ENCODE measurements around the gene SNX32.
A peak's percentile ranks its signal among the peaks of the same experiment; 100 is the strongest.
"Not testable (repeated sequence)": the region's sequence is repeated elsewhere in the genome, so short reads cannot be mapped to it uniquely, and the experiment has no call there.

SNX32 gene

DNA sequence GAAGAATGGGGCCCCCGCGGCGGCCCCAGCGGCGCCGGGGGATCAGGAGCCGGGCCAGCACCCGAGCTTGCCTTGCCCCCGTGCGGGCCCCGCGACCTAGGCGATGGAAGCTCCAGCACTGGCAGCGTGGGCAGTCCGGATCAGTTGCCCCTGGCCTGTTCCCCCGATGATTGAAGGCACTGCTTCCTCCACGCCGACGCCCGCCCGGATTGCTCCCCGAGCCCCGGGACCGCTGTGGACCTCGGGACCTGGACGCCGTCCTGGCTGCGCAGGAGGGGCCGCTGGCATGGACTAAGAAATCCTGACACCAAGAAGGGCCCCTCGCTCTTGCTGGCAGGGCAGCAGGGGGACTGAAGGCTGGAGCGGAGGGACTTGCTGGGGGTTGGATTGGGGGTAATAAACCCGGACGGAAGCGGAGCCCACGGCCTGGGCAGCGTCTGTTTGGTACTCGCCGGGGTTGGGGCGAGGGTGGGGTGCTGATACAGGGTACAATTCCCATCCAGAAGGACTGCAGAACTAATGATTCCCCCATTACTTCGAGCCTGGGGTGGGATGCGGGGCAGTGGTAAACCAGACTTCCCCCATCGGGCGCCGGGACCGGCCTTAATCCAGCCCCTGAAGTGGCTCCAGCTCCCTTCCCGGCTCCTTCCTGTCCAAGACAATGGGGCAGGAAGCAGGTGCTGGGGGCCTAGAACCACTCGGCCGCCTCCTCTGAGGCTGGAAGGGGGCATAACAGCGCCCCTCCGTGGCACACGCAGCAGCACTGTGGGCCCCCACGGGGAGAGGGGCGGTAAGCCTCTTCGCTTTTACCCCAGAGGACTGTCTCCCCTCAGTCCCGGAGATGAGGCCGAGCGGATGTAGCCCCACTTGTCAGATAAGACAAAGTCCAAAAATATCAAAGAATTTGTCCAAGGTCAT, 57.7 kb downstream of the SNX32 start (continued):
- TF ChIP-seq, protein P1, sequence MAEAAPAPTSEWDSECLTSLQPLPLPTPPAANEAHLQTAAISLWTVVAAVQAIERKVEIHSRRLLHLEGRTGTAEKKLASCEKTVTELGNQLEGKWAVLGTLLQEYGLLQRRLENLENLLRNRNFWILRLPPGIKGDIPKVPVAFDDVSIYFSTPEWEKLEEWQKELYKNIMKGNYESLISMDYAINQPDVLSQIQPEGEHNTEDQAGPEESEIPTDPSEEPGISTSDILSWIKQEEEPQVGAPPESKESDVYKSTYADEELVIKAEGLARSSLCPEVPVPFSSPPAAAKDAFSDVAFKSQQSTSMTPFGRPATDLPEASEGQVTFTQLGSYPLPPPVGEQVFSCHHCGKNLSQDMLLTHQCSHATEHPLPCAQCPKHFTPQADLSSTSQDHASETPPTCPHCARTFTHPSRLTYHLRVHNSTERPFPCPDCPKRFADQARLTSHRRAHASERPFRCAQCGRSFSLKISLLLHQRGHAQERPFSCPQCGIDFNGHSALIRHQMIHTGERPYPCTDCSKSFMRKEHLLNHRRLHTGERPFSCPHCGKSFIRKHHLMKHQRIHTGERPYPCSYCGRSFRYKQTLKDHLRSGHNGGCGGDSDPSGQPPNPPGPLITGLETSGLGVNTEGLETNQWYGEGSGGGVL (tag by site-specific recombination; IDR thresholded peaks at IDR 0.05) = peak; percentile 45
- TF ChIP-seq ZBTB8A (tag by site-specific recombination; IDR thresholded peaks at IDR 0.05) (peak; percentile 61), KLF9 (tag by site-specific recombination; IDR thresholded peaks at IDR 0.05; ENCODE audit: low read depth) (no peak), ZNF626 (tag by site-specific recombination; IDR thresholded peaks at IDR 0.05) (no peak), ZNF624 (tag by site-specific recombination; IDR thresholded peaks at IDR 0.05) (no peak), WT1 (tag by site-specific recombination; IDR thresholded peaks at IDR 0.05) (no peak), SP7 (tag by site-specific recombination; IDR thresholded peaks at IDR 0.05) (0 out of 2 replicates have a peak, but pooled peaks have one; percentile 10), ZNF621 (tag by site-specific recombination; IDR thresholded peaks at IDR 0.05) (no peak), ZNF549 (tag by site-specific recombination; IDR thresholded peaks at IDR 0.05) (no peak), ZFHX2 (tag by site-specific recombination; conservative IDR thresholded peaks at IDR 0.05) (peak; percentile 26; the same call in 1 of the 2 replicates), ZNF654 (tag by site-specific recombination; IDR thresholded peaks at IDR 0.05; ENCODE audit: low read depth) (no peak)
- TF ChIP-seq, protein P2, sequence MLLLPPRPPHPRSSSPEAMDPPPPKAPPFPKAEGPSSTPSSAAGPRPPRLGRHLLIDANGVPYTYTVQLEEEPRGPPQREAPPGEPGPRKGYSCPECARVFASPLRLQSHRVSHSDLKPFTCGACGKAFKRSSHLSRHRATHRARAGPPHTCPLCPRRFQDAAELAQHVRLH (tag by site-specific recombination; IDR thresholded peaks at IDR 0.05) = no peak

DNA sequence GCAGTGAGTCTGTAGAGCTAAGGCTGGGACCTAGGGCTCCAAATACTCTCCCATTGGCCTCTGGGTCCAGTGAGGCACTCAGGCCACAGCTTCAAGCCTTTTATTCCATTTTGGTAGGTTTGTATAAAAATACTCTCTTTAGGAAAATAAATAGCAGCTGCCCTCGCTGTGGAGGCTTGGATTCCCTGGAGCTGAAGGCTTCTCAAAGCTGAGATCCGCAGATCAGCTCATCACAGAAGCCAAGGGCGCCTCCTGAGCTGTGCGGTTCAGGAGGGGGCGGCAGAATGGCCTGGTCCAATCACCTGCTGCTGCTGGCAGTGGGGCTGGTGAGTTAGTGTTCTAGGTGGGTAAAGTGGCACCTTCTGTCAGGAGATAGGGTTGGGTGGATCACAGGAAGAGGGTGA, 58.4 kb downstream of the SNX32 start:
- CTCF ChIA-PET = interaction anchor here (0.6 to 1.9 kb wide), 3 partner anchors 33 to 1134 kb away, joined by 3 to 5 read pairs (median 4); no protein-coding TSS in a partner anchor
- H3K36me3 ChIP-seq (ENCODE audit: control insufficient read depth in 2 of 2, insufficient read depth in 1 of 2, low read length in 2 of 2); H3K27ac ChIP-seq (ENCODE audit: extremely low read depth, low read depth, low read length); H3K9me3 ChIP-seq (ENCODE audit: control insufficient read depth, insufficient read depth, low read depth, low read length); H3K4me3 ChIP-seq (ENCODE audit: low read depth, low read length); H3K4me1 ChIP-seq (ENCODE audit: control insufficient read depth, insufficient read depth, low read length): not testable (repeated sequence)
- TF ChIP-seq, protein P3, sequence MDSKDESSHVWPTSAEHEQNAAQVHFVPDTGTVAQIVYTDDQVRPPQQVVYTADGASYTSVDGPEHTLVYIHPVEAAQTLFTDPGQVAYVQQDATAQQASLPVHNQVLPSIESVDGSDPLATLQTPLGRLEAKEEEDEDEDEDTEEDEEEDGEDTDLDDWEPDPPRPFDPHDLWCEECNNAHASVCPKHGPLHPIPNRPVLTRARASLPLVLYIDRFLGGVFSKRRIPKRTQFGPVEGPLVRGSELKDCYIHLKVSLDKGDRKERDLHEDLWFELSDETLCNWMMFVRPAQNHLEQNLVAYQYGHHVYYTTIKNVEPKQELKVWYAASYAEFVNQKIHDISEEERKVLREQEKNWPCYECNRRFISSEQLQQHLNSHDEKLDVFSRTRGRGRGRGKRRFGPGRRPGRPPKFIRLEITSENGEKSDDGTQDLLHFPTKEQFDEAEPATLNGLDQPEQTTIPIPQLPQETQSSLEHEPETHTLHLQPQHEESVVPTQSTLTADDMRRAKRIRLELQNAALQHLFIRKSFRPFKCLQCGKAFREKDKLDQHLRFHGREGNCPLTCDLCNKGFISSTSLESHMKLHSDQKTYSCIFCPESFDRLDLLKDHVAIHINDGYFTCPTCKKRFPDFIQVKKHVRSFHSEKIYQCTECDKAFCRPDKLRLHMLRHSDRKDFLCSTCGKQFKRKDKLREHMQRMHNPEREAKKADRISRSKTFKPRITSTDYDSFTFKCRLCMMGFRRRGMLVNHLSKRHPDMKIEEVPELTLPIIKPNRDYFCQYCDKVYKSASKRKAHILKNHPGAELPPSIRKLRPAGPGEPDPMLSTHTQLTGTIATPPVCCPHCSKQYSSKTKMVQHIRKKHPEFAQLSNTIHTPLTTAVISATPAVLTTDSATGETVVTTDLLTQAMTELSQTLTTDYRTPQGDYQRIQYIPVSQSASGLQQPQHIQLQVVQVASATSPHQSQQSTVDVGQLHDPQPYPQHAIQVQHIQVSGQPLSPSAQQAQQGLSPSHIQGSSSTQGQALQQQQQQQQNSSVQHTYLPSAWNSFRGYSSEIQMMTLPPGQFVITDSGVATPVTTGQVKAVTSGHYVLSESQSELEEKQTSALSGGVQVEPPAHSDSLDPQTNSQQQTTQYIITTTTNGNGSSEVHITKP (tag by site-specific recombination; IDR thresholded peaks at IDR 0.05) = peak; percentile 57
- POLR2A ChIA-PET = interaction anchor here (5.6 to 6.1 kb wide), 2 partner anchors 8 to 33 kb away, joined by 74 to 121 read pairs; partner anchors contain the start of genes CFL1, FOSL1 and MUS81

DNA sequence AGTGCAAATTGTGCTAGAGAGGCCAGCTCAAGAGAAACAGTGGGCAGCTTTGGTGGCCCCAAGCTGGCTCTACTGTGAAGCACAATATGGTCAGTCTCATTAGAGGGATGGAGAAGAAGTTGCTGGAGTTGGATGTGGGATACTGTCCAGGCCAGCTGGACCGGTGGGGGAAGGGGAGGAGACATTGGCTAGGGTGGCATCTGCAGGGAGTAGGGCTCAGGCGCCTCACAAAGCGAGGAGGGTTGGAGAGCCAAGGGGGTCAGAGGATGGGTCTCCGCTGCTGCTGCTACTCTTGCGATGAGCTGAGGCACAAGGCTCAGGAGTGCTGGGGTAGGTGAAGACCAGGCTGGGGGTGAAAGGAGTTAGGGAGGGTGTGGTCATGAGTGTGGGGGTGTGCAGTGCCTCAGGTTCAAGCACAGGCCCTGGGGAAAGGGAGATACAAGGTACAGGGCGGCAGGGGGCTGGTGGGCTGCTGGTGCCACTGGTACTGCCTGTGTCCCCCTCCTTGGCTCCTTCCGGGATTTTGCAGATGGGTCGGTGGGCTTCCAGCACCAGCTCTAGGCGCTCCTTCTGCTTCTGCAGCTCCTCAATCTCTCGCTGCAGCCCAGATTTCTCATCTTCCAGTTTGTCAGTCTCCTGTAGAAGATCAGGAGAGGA, 59.0 kb downstream of the SNX32 start:
- TF ChIP-seq ZNF777 (tag by site-specific recombination; IDR thresholded peaks at IDR 0.05; ENCODE audit: borderline replicate concordance) = no peak
- peak; percentile 21; the same call in 1 of the 2 replicates for TF ChIP-seq KLF1 (tag by site-specific recombination; IDR thresholded peaks at IDR 0.05)
- TF ChIP-seq KLF9 (tag by site-specific recombination; IDR thresholded peaks at IDR 0.05; ENCODE audit: low read depth) = peak; percentile 44
- Histone ChIP-seq H3K4me3 (ENCODE audit: low read depth, low read length) (no peak overlapping the region), H3K27ac (ENCODE audit: extremely low read depth, low read depth, low read length) (no peak overlapping the region), H3K4me1 (ENCODE audit: control insufficient read depth, insufficient read depth, low read length) (no peaks in the 10 kb centered on the region), H3K36me3 (ENCODE audit: control insufficient read depth in 2 of 2, insufficient read depth in 1 of 2, low read length in 2 of 2) (peaks cover 0 to 3% of the 10 kb centered on the region in 2 experiments; a peak in 1 of 3 replicates), H3K9me3 (ENCODE audit: control insufficient read depth, insufficient read depth, low read depth, low read length) (no peaks in the 10 kb centered on the region)
- CTCF ChIA-PET = interaction anchor here (0.6 to 1.9 kb wide), 2 partner anchors 33 to 1133 kb away, joined by 3 to 5 read pairs; no protein-coding TSS in a partner anchor
- POLR2A ChIA-PET = interaction anchor here (0.6 to 5.6 kb wide), 5 partner anchors 7 to 505 kb away, joined by 3 to 74 read pairs (median 3); partner anchors contain the start of genes FOSL1 and MUS81

All from HEK293 (cell line).